Gastrocnemius medialis (tissue), 4 donors: ENCODE measurements around the gene C17orf114.

Experiments used
- ATAC-seq, 2 donors: fragments of 150-250 bp; one replicate each; pipeline ENCODE4 v1.9.1; 2016
- DNase-seq, 2 donors: peaks; one replicate each; pipeline ENCODE4 v3.0.0-alpha.2; 2019
- H3K27ac ChIP-seq, 4 donors: fragments of 200-600 bp; sonication (generic); 1 replicate in 1 of 4; 2 replicates in 3 of 4; pipeline ENCODE4 v1.5.1; 2016 to 2018; ENCODE audit warnings: mild to moderate bottlenecking in 2 of 4, moderate library complexity in 1 of 4
- H3K27me3 ChIP-seq, 3 donors: fragments of 200-600 bp; sonication (generic) in 2 of 3; 1 replicate in 1 of 3; 2 replicates in 2 of 3; pipeline versions ENCODE4 v1.5.1 to v1.6.0; 2016 to 2019; ENCODE audit warnings: mild to moderate bottlenecking in 1 of 3, moderate library complexity in 1 of 3
- H3K36me3 ChIP-seq, 2 donors: fragments of 200-600 bp; sonication (generic) in 1 of 2; one replicate each; pipeline ENCODE4 v1.5.1; 2017 to 2018
- H3K4me1 ChIP-seq, 2 donors: fragments of 200-600 bp; sonication (generic) in 1 of 2; one replicate each; pipeline ENCODE4 v1.5.1; 2016 to 2017; ENCODE audit warnings: mild to moderate bottlenecking in 2 of 2
- H3K4me3 ChIP-seq, 4 donors: fragments of 200-600 bp; sonication (generic) in 3 of 4; 1 replicate in 1 of 4; 2 replicates in 3 of 4; pipeline ENCODE4 v1.5.1; 2016 to 2019; ENCODE audit warnings: mild to moderate bottlenecking in 2 of 4
- H3K9me3 ChIP-seq, 3 donors: fragments of 200-600 bp; sonication (generic) in 2 of 3; 1 replicate in 1 of 3; 2 replicates in 2 of 3; pipeline ENCODE4 v1.5.1; 2016 to 2019
- CTCF ChIP-seq, 5 experiments: fragments of 450-650 bp in 3 of 5; fragments of 200-600 bp in 2 of 5; sonication (generic) in 2 of 5; IDR thresholded peaks in 4 of 5; conservative IDR thresholded peaks in 1 of 5; 1 replicate in 4 of 5; 2 replicates in 1 of 5; pipeline ENCODE4 v1.5.1; 2016 to 2019; ENCODE audit warnings: antibody characterized with exemption in 5 of 5, mild to moderate bottlenecking in 3 of 5, moderate library complexity in 3 of 5
- POLR2A ChIP-seq, 2 donors: fragments of 450-650 bp; IDR thresholded peaks; one replicate each; pipeline ENCODE4 v1.6.1; 2017; ENCODE audit warnings: antibody characterized with exemption in 2 of 2, mild to moderate bottlenecking in 2 of 2, moderate library complexity in 2 of 2
- in situ Hi-C, 4 donors: fragments of 200-750 bp; cut with MboI; loops; one replicate each; pipeline versions ENCODE4 v1.15.0 to v1.8.0; 2017; ENCODE audit warnings: low sequenced_read_pairs in 4 of 4
- intact Hi-C: fragments of 100-400 bp; cut with DNase I; formaldehyde crosslinking; loops from one replicate; pipeline ENCODE4 v1.15.1; 2023; ENCODE audit warnings: low total_unique reads

The C17orf114 gene

GRCh38 chr17:4846635-4847390 is 44.7 kb upstream of the C17orf114 start:
- ATAC-seq: no peak
- intact Hi-C loops: no loop called here
- TF ChIP-seq POLR2A (IDR thresholded peaks at IDR 0.05) (no peak), CTCF (IDR thresholded peaks at IDR 0.05 in 4 of 5, conservative IDR thresholded peaks at IDR 0.05 in 1 of 5) (no peak)
- in situ Hi-C loops: no loop called here
- H3K4me3 ChIP-seq: no peak overlapping the region
- peaks cover 0 to 9% of the 10 kb centered on the region in 2 donors for H3K4me1 ChIP-seq
- no peaks in the 10 kb centered on the region for H3K9me3 ChIP-seq
- no peaks in the 10 kb centered on the region for H3K36me3 ChIP-seq
- no peak overlapping the region for H3K27ac ChIP-seq
- no peaks in the 10 kb centered on the region for H3K27me3 ChIP-seq
- DNase-seq: no peak

GRCh38 chr17:4845118-4845517 is 43.0 kb upstream of the C17orf114 start:
- intact Hi-C loops (no loop called here), in situ Hi-C loops (no loop called here)
- no peaks in the 10 kb centered on the region for H3K9me3 ChIP-seq
- no peak for DNase-seq
- H3K27me3 ChIP-seq: no peaks in the 10 kb centered on the region
- no peaks in the 10 kb centered on the region for H3K36me3 ChIP-seq
- no peak overlapping the region for H3K27ac ChIP-seq
- peaks cover 0 to 8% of the 10 kb centered on the region in 2 donors for H3K4me1 ChIP-seq
- no peak for ATAC-seq
- H3K4me3 ChIP-seq: no peak overlapping the region
- TF ChIP-seq CTCF (IDR thresholded peaks at IDR 0.05 in 4 of 5, conservative IDR thresholded peaks at IDR 0.05 in 1 of 5): no peak
- TF ChIP-seq POLR2A (IDR thresholded peaks at IDR 0.05): no peak

GRCh38 chr17:4843321-4844000 is 41.3 kb upstream of the C17orf114 start:
- intact Hi-C loops: no loop called here
- no peak for ATAC-seq

GRCh38 chr17:4842376-4842775 is 40.2 kb upstream of the C17orf114 start:
- ATAC-seq (no peak), DNase-seq (no peak)
- Histone ChIP-seq H3K9me3 (no peaks in the 10 kb centered on the region), H3K4me1 (peaks cover 5 to 18% of the 10 kb centered on the region in 2 donors), H3K4me3 (no peak overlapping the region), H3K27me3 (no peaks in the 10 kb centered on the region), H3K36me3 (no peaks in the 10 kb centered on the region), H3K27ac (no peak overlapping the region)
- TF ChIP-seq POLR2A (IDR thresholded peaks at IDR 0.05): no peak
- TF ChIP-seq CTCF (IDR thresholded peaks at IDR 0.05 in 4 of 5, conservative IDR thresholded peaks at IDR 0.05 in 1 of 5): no peak
- intact Hi-C loops (no loop called here), in situ Hi-C loops (no loop called here)

More at GRCh38 chr17:4843321-4844000, 41.3 kb upstream of the C17orf114 start:
- Histone ChIP-seq H3K4me1 (peaks cover 2 to 9% of the 10 kb centered on the region in 2 donors), H3K9me3 (no peaks in the 10 kb centered on the region), H3K4me3 (no peak overlapping the region), H3K27ac (no peak overlapping the region), H3K27me3 (no peaks in the 10 kb centered on the region), H3K36me3 (no peaks in the 10 kb centered on the region)
- no peak for DNase-seq
- TF ChIP-seq CTCF (IDR thresholded peaks at IDR 0.05 in 4 of 5, conservative IDR thresholded peaks at IDR 0.05 in 1 of 5): no peak
- no peak for TF ChIP-seq POLR2A (IDR thresholded peaks at IDR 0.05)
- in situ Hi-C loops: no loop called here
